Thyroid gland (tissue), 4 donors: ENCODE data around the gene DENND1B. TPM values are rescaled to one million over a fixed set of nuclear protein-coding genes. Genes with fewer than 3 reads are reported as not detected.

Experiments
- DNase-seq, 2 donors: peaks; one replicate each; pipeline ENCODE4 v3.0.0-alpha.2; 2019
- H3K27ac ChIP-seq, 3 donors: fragments of 200-600 bp; sonication (generic); 1 replicate in 2 of 3; 2 replicates in 1 of 3; pipeline ENCODE4 v1.5.1; 2016 to 2019; ENCODE audit warnings: mild to moderate bottlenecking in 1 of 3, moderate library complexity in 1 of 3
- H3K27me3 ChIP-seq: fragments of 200-600 bp; sonication (generic); one replicate; pipeline ENCODE4 v1.5.1; 2019
- H3K36me3 ChIP-seq, 2 donors: fragments of 200-600 bp; sonication (generic); one replicate each; pipeline ENCODE4 v1.5.1; 2016 to 2019
- H3K4me1 ChIP-seq, 2 donors: fragments of 200-600 bp; sonication (generic); one replicate each; pipeline ENCODE4 v1.5.1; 2017 to 2019
- H3K4me3 ChIP-seq, 3 donors: fragments of 200-600 bp; sonication (generic); replicated peaks in 1 of 3; 1 replicate in 2 of 3; 2 replicates in 1 of 3; pipeline ENCODE4 v1.5.1; 2016; ENCODE audit warnings: mild to moderate bottlenecking in 1 of 3
- H3K9me3 ChIP-seq: fragments of 200-600 bp; sonication (generic); one replicate; pipeline ENCODE4 v1.5.1; 2017
- CTCF ChIP-seq, 6 experiments: fragments of 200-600 bp in 3 of 6; fragments of 450-650 bp in 3 of 6; sonication (generic) in 3 of 6; IDR thresholded peaks; one replicate each; pipeline ENCODE4 v1.5.1; 2016 to 2019; ENCODE audit warnings: antibody characterized with exemption in 6 of 6, mild to moderate bottlenecking in 2 of 6, inconsistent platforms in 1 of 6, moderate library complexity in 1 of 6
- POLR2A ChIP-seq, 2 donors: fragments of 450-650 bp; IDR thresholded peaks; one replicate each; pipeline ENCODE4 v1.6.1; 2017; ENCODE audit warnings: antibody characterized with exemption in 2 of 2, mild to moderate bottlenecking in 2 of 2, moderate library complexity in 1 of 2
- WGBS, 2 donors: methylation state at CpG; one replicate each; pipeline ENCODE4 v1.1.5; 2017; 5-methylcytosine and 5-hydroxymethylcytosine counted together
- intact Hi-C: fragments of 100-400 bp; cut with DNase I; formaldehyde crosslinking; loops from one replicate; pipeline ENCODE4 v1.15.1; 2023
- total RNA-seq, 4 donors: library from RNA; depleted of rRNA; stranded (reverse); fragments of >200 nt; gene quantifications; one replicate each; pipeline ENCODE4 v1.2.3, GENCODE V29; 2016

Gene DENND1B
- total RNA-seq, 4 donors from 2014 or later = 17.5 to 32.3 (median 27.8) TPM

DNA sequence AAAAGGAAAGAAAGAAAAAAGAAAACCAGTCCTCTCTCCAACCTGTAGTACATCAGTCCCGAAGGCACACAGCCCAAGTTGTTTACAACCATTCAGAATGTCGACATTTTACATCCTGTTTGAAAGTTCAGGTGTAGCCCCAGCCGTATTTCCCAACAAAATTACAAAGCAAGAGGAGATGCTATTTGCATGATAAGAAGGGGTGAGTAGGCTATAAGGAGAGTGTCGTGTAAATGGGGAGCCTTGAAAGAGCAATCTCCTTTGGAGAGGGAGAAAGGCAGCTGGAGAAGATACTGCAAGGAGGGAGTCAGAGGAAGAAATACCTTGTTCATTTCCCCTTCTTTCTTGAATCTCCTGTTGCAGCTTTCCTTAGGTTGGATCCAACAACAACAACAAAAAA, 35.5 kb upstream of the DENND1B start:
- Histone ChIP-seq H3K9me3 (no peaks in the 10 kb centered on the region), H3K36me3 (no peaks in the 10 kb centered on the region), H3K27me3 (no peaks in the 10 kb centered on the region), H3K27ac (no peak overlapping the region), H3K4me3 (no peak overlapping the region), H3K4me1 (peaks cover 0 to 2% of the 10 kb centered on the region in 2 donors)
- WGBS, 2 donors = 67 to 69% methylated on average over 4 of the region's 4 CpGs
- DNase-seq = no peak
- no peak for TF ChIP-seq POLR2A (IDR thresholded peaks at IDR 0.05)
- no peak for TF ChIP-seq CTCF (IDR thresholded peaks at IDR 0.05)
- intact Hi-C loops = no loop called here

DNA sequence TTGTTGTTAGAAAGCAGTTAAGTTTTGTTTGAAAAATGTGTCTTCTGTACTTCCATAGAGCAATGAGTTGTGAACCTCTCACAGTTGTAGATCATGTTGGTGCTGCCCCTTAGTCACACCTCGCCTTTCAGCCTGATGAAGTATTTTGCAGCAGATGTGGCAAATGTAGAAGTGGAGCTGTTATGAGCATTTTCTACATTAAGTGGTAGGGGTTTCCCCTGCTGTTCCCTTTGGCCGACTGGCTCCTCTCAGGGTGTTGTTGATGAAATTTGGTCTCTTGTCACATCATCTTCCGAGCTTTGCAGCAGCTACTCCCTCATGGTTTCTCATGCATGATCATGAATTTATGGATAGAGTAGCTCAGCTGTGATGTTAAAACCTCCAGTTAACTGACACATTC, 33.6 kb upstream of the DENND1B start:
- WGBS, 2 donors = 58 to 70% methylated on average over 3 of the region's 3 CpGs
- intact Hi-C loops = no loop called here

DNA sequence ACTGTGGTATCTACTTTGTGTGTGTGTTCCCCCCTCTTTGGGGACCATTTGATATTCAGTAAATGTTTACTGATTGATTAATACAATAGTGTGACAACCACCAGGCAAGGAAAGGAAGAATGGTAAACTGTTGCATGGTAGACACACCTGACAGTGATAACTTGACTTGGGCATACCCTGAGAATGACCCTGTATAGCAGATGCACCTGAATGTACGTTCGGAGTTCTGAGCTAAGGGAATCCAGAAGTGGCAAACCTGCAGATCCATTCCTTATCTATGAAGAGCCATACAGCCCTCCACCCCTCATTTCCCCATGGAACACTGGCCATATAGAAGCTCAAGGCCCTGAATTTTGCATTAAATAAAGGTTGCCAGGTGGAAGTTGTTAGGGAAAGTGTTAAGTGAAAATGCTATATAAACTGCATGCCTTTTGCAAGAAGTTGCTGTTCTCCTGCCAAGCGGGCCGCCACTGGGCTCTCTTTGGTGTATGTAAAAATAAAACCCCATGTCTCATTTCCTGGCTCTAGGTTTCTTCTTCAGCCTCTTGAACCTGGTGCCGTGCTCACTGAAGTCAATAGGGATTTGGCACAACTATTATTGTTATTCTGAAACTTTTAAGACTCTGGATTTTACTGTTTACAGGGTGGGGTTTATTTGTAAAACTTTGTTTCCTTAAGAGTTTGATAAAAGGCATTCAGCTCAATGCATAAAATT, 32.6 kb upstream of the DENND1B start:
- Histone ChIP-seq H3K27me3 (no peaks in the 10 kb centered on the region), H3K27ac (no peak overlapping the region), H3K36me3 (no peaks in the 10 kb centered on the region), H3K9me3 (no peaks in the 10 kb centered on the region), H3K4me3 (no peak overlapping the region), H3K4me1 (peaks cover 0 to 2% of the 10 kb centered on the region in 2 donors)
- no peak for TF ChIP-seq CTCF (IDR thresholded peaks at IDR 0.05)
- TF ChIP-seq POLR2A (IDR thresholded peaks at IDR 0.05) = no peak
- DNase-seq = peak in 1 of 2 donors; percentile 8
- intact Hi-C loops = no loop called here
- WGBS, 2 donors = 41 to 48% methylated on average over 5 of the region's 5 CpGs

More for the DNA sequence above, 33.6 kb upstream of the DENND1B start:
- TF ChIP-seq CTCF (IDR thresholded peaks at IDR 0.05) (no peak), POLR2A (IDR thresholded peaks at IDR 0.05) (no peak)
- no peak overlapping the region for H3K4me3 ChIP-seq
- H3K4me1 ChIP-seq = peaks cover 0 to 2% of the 10 kb centered on the region in 2 donors
- DNase-seq = no peak
- no peaks in the 10 kb centered on the region for H3K27me3 ChIP-seq
- H3K36me3 ChIP-seq = no peaks in the 10 kb centered on the region
- no peaks in the 10 kb centered on the region for H3K9me3 ChIP-seq
- no peak overlapping the region for H3K27ac ChIP-seq

- H3K27me3 ChIP-seq = no peaks in the 10 kb centered on the region
- no peak for TF ChIP-seq CTCF (IDR thresholded peaks at IDR 0.05)
- no peak for TF ChIP-seq POLR2A (IDR thresholded peaks at IDR 0.05)
- H3K4me1 ChIP-seq = peaks cover 0 to 2% of the 10 kb centered on the region in 2 donors
- no peak overlapping the region for H3K27ac ChIP-seq
- DNase-seq = no peak
- intact Hi-C loops = no loop called here
- H3K9me3 ChIP-seq = no peaks in the 10 kb centered on the region
- H3K36me3 ChIP-seq = no peaks in the 10 kb centered on the region
- H3K4me3 ChIP-seq = no peak overlapping the region
- 85 to 90% methylated on average over 4 of the region's 4 CpGs for WGBS, 2 donors
These were observed 31.9 kb upstream of the DENND1B start for GRCh38 chr1:197807216-197807615.

GRCh38 chr1:197806718-197807117, 31.4 kb upstream of the DENND1B start:
- 97 to 100% methylated on average over 1 of the region's 1 CpG for WGBS, 2 donors
- no peaks in the 10 kb centered on the region for H3K9me3 ChIP-seq
- intact Hi-C loops = no loop called here
- H3K27me3 ChIP-seq = no peaks in the 10 kb centered on the region
- no peaks in the 10 kb centered on the region for H3K36me3 ChIP-seq
- H3K27ac ChIP-seq = no peak overlapping the region
- no peak for TF ChIP-seq POLR2A (IDR thresholded peaks at IDR 0.05)
- no peak for TF ChIP-seq CTCF (IDR thresholded peaks at IDR 0.05)
- no peak for DNase-seq
- no peak overlapping the region for H3K4me3 ChIP-seq
- H3K4me1 ChIP-seq = peaks cover 0 to 2% of the 10 kb centered on the region in 2 donors
